ENCODE measurements around the gene RHOA. TPM values are rescaled to one million over a fixed set of nuclear protein-coding genes. Genes with fewer than 3 reads are reported as not detected.

Gene RHOA
- total RNA-seq, 2 donors from 2014 or later, result 216 to 252 TPM

- no peaks in the 10 kb centered on the region for H3K4me1 ChIP-seq
- H3K27me3 ChIP-seq, result no peaks in the 10 kb centered on the region
- H3K4me3 ChIP-seq, result no peak overlapping the region
- ATAC-seq (no peak), DNase-seq (no peak)
- no peak for TF ChIP-seq CTCF (IDR thresholded peaks at IDR 0.05)
- 90 to 93% methylated on average over 3 of the region's 3 CpGs for WGBS, 2 donors
- intact Hi-C loops (cut with DNase I), result no loop called here
- no peaks in the 10 kb centered on the region for H3K9me3 ChIP-seq
- H3K27ac ChIP-seq, result no peak overlapping the region
- H3K36me3 ChIP-seq (replicated peaks in 1 of 2; ENCODE audit: insufficient read depth in 1 of 2, low read depth in 2 of 2), result peaks cover 0 to 8% of the 10 kb centered on the region in 2 donors
Measured at GRCh38 chr3:49311283-49311682, 100.5 kb downstream of the RHOA start.

- no peak overlapping the region for H3K27ac ChIP-seq
- no peaks in the 10 kb centered on the region for H3K9me3 ChIP-seq
- no peak overlapping the region for H3K4me3 ChIP-seq
- no peaks in the 10 kb centered on the region for H3K4me1 ChIP-seq
- H3K36me3 ChIP-seq (replicated peaks in 1 of 2; ENCODE audit: insufficient read depth in 1 of 2, low read depth in 2 of 2), result peaks cover 0 to 11% of the 10 kb centered on the region in 2 donors
- intact Hi-C loops (cut with DNase I), result no loop called here
- no peaks in the 10 kb centered on the region for H3K27me3 ChIP-seq
- DNase-seq (no peak), ATAC-seq (no peak)
- 92 to 100% methylated on average over 1 of the region's 1 CpG for WGBS, 2 donors
- no peak for TF ChIP-seq POLR2A (IDR thresholded peaks at IDR 0.05)
- no peak for TF ChIP-seq CTCF (IDR thresholded peaks at IDR 0.05)
Measured at GRCh38 chr3:49310677-49311076, 101.1 kb downstream of the RHOA start.

Other genes starting within 250 kb of the RHOA start
- gene CCDC71, start 245.6 kb downstream of the RHOA start, total RNA-seq, result 10 to 100 TPM; 15.5 to 19.5 TPM
- 10 to 100 TPM; 19.5 to 22.1 TPM for gene KLHDC8B, start 240.4 kb downstream of the RHOA start, total RNA-seq
- 1 to 10 TPM; 4.9 TPM for gene C3orf62, start 134.7 kb downstream of the RHOA start, total RNA-seq
- 10 to 100 TPM; 13.2 to 24.7 TPM for gene USP4, start 71.9 kb downstream of the RHOA start, total RNA-seq
- 100 to 1,000 TPM; 150 to 246 TPM for gene GPX1, start 53.6 kb downstream of the RHOA start, total RNA-seq
- gene TCTA, start 447 bp upstream of the RHOA start, total RNA-seq, result 10 to 100 TPM; 14.0 to 59.0 TPM
- 10 to 100 TPM; 10.9 to 27.7 TPM for gene AMT, start 10.5 kb upstream of the RHOA start, total RNA-seq
- gene NICN1, start 17.3 kb upstream of the RHOA start, total RNA-seq, result 1 to 10 TPM; 1.6 to 5.4 TPM
- 10 to 100 TPM; 46.8 to 57.9 TPM for gene DAG1, start 58.3 kb upstream of the RHOA start, total RNA-seq
- gene BSN, start 142.5 kb upstream of the RHOA start, total RNA-seq, result 1 to 10 TPM; 1.3 to 6.6 TPM